ENCODE results near the gene FBXL2.
"Not testable (repeated sequence)": the region's sequence is repeated elsewhere in the genome, so short reads cannot be mapped to it uniquely, and the experiment has no call there.

Gene FBXL2

DNA sequence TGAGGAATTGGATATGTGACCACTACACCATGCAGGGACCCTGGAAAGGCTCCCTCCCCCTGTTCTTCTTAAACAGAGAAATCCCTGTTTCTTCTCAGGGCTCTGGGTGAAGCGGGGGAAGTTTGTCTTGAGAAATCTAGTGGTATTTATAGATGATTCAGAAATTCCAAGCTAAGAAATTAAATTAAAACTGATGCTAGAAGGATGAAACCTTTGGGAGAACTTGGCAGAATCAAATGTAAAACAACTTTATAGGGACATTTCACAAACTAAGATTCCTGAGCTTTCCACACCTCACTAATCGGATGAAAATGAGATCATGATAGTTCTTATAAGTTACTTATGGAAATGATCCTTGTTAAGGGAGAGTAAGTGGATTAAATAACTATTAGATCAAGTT lies 54.2 kb downstream of the FBXL2 start:
- TF ChIP-seq, protein P1, sequence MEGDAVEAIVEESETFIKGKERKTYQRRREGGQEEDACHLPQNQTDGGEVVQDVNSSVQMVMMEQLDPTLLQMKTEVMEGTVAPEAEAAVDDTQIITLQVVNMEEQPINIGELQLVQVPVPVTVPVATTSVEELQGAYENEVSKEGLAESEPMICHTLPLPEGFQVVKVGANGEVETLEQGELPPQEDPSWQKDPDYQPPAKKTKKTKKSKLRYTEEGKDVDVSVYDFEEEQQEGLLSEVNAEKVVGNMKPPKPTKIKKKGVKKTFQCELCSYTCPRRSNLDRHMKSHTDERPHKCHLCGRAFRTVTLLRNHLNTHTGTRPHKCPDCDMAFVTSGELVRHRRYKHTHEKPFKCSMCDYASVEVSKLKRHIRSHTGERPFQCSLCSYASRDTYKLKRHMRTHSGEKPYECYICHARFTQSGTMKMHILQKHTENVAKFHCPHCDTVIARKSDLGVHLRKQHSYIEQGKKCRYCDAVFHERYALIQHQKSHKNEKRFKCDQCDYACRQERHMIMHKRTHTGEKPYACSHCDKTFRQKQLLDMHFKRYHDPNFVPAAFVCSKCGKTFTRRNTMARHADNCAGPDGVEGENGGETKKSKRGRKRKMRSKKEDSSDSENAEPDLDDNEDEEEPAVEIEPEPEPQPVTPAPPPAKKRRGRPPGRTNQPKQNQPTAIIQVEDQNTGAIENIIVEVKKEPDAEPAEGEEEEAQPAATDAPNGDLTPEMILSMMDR (IDR thresholded peaks at IDR 0.05; ENCODE audit: low read length, missing control alignments): no peak
- no peak overlapping the region for H3K4me3 ChIP-seq (replicated peaks; ENCODE audit: low read depth, low read length)
- peak; percentile 31 for DNase-seq (ENCODE audit: low read depth)

DNA sequence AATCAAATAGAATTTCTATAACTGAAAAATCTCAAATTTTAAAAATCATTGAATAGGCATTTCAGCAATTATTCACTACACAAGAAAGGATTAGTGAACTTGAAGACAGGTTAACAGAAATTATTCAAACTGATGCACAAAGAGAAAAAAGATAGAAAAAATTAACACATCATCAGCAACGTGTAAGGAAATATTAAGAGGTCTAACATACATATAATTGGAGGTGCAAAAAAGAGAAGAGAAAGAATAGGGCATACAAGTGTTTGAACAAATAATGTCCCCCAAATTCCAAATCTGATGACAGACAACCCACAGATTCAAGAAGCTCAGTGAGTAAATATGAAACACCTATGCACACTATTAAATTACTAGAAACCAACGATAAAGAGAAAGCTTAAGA lies 57.1 kb downstream of the FBXL2 start:
- TF ChIP-seq, protein P1 (IDR thresholded peaks at IDR 0.05; ENCODE audit: low read length, missing control alignments): no peak
- no peak overlapping the region for H3K4me3 ChIP-seq (replicated peaks; ENCODE audit: low read depth, low read length)
- DNase-seq (ENCODE audit: low read depth): no peak

DNA sequence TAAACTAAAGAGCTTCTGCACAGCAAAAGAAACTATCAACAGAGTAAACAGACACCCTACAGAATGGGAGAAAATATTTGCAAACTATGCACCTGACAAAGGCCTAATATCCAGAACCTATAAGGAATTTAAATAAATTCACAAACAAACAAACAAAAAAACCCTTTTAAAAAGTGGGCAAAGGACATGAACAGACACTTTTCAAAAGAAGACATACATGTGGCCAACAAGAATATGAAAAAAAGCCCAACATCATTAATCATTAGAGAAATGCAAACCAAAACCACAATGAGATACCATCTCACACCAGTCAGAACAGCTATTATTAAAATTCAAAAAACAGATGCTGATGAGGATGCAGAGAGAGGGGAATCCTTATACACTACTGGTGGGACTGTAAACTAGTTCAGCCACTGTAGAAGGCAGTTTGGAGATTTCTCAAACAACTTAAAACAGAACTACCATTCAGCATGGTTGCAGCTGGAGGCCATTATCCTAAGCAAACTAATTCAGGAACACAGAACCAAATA lies 61.8 kb downstream of the FBXL2 start:
- H3K4me3 ChIP-seq (replicated peaks; ENCODE audit: low read depth, low read length); DNase-seq (ENCODE audit: low read depth): not testable (repeated sequence)

DNA sequence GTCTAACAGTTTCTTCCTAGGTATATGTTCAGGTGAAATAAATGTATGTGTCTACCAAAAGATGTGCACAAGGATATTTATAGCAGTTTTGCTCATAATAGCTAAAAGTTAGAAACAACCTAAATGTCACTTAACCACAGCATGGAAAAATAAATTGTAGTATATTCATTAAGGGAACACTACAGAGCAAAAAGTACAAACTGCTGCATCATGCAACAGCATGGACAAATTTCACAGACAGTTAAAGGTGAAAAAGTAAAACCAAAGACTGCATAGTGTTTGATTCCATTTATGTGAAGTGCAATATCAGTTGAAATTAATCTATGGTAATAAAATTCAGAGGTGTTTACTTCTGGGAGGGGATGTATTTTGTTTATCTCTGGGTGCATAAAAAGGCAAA lies 62.5 kb downstream of the FBXL2 start:
- DNase-seq (ENCODE audit: low read depth): no peak
- TF ChIP-seq, protein P1 (IDR thresholded peaks at IDR 0.05; ENCODE audit: low read length, missing control alignments): no peak
- no peak overlapping the region for H3K4me3 ChIP-seq (replicated peaks; ENCODE audit: low read depth, low read length)

DNA sequence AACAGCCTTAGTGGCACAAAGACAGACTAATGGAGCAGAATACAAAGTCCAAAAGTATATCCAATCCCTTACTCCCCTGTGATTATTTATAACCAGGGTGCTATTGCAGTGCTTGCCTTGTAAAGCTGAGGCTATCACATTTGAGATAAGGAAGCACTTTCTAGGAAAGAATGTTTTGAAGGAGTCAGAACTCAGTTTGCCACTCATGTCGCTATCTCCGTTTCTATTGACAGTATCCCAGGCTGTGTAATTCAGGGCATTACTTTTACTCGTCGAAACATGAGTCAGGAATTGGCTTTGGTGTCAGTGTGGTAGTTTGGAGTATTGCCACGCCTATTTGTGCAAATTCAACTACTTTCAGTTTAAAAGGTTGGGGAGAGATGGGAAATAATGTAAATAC lies 78.4 kb downstream of the FBXL2 start:
- TF ChIP-seq, protein P1 (IDR thresholded peaks at IDR 0.05; ENCODE audit: low read length, missing control alignments): no peak
- no peak overlapping the region for H3K4me3 ChIP-seq (replicated peaks; ENCODE audit: low read depth, low read length)
- DNase-seq (ENCODE audit: low read depth): peak; percentile 65

DNA sequence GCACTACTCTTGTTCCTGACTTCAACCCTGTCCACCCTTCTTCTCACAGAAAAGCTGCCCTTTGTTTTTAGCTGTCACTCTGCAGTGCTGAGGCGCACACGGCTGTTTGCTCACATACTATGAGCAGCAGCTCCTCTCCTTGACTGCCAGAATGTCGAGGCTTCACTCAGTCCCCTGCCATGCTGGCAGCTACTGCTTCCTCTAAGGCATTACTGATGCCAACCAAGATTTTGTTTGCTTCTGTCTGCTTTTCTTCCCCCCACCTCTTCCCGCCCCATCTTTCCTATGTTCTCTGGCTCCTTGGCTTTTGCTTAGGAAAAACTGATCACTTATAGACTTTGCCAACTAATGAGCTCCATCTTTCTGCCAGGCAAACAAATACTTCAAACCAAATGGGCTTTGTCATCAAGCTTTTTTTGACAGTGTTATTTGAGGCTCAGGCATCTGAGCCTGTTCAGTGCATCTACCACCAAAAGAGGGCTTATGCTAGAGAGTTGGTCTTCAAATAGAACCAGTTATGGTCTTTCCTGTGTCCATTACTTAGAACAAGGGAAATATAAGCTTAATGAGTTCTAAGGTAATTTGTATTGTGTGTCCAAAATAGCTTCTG lies 81.0 kb downstream of the FBXL2 start:
- DNase-seq (ENCODE audit: low read depth): no peak
- TF ChIP-seq, protein P1 (IDR thresholded peaks at IDR 0.05; ENCODE audit: low read length, missing control alignments): no peak
- no peak overlapping the region for H3K4me3 ChIP-seq (replicated peaks; ENCODE audit: low read depth, low read length)

DNA sequence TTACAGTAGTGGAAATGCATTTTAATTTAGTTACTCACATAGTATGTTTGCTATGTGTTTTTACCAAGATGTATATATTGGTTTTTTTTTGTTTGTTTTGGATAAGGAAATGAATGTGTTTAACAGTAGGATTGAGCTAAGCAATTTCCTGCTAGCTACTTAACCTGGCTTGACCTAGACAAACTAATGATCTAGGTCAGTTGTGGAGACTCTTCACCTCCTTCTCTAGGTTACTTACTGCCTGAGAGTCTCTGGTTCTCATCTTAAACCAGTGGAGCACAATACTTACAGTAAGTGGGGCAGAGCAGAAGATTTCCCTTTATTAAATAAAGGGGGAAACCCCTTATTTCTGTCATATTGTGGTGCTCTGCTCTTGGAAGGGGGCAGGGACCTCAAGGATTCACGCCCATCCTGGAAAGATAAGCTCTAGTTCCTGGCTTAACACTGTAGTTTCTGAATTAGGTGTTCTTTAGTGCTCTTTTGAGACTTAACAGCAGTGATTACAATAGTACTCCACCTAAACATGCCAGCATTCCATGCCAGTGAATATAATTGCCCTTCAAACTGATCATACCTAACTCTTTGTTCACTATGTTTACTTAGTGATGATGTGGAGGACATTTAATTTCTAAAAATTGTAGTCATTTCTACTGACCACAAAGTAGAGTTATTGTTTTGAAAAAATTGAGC lies 83.0 kb downstream of the FBXL2 start:
- DNase-seq (ENCODE audit: low read depth): peak; percentile 66
- TF ChIP-seq, protein P1 (IDR thresholded peaks at IDR 0.05; ENCODE audit: low read length, missing control alignments): no peak
- H3K4me3 ChIP-seq (replicated peaks; ENCODE audit: low read depth, low read length): no peak overlapping the region
